Calu3 (cell line): ENCODE data around the gene RIMS3. TPM values are rescaled to one million over a fixed set of nuclear protein-coding genes. Genes with fewer than 3 reads are reported as not detected.
"Not testable (repeated sequence)": the region's sequence is repeated elsewhere in the genome, so short reads cannot be mapped to it uniquely, and the experiment has no call there.

ENCODE experiments used
- BruUV-seq: library from RNA; stranded (reverse); fragments of 400-500 nt; replicated peaks from 2 replicates; lab custom pipeline; 2021; lab: Mats Ljungman, UMichigan
- CTCF ChIA-PET: fragments of 300-600 bp; sonication (Branson Sonifier 250); formaldehyde crosslinking; loops from one replicate; lab custom pipeline; 2022; ENCODE audit warnings: antibody characterized with exemption; lab: Charles Lee
- DNase-seq: peaks from one replicate; pipeline ENCODE4 v3.0.0; 2022
- H3K27ac Mint-ChIP-seq: one replicate; pipeline ENCODE4 v1.8.0; 2022; ENCODE audit warnings: mixed read lengths; ENCODE audit not compliant: unreplicated experiment
- H3K27me3 Mint-ChIP-seq: one replicate; pipeline ENCODE4 v1.8.0; 2022; ENCODE audit warnings: mixed read lengths; ENCODE audit not compliant: unreplicated experiment
- H3K36me3 Mint-ChIP-seq: one replicate; pipeline ENCODE4 v1.8.0; 2022; ENCODE audit warnings: mild to moderate bottlenecking, moderate library complexity, mixed read lengths; ENCODE audit not compliant: insufficient read depth, unreplicated experiment
- H3K4me1 Mint-ChIP-seq: one replicate; pipeline ENCODE4 v1.8.0; 2022; ENCODE audit warnings: mild to moderate bottlenecking, low read depth, mixed read lengths; ENCODE audit not compliant: unreplicated experiment
- H3K4me3 Mint-ChIP-seq: one replicate; pipeline ENCODE4 v1.8.0; 2022; ENCODE audit warnings: mild to moderate bottlenecking, low read depth, moderate library complexity, mixed read lengths; ENCODE audit not compliant: unreplicated experiment
- H3K9me3 Mint-ChIP-seq: one replicate; pipeline ENCODE4 v1.8.0; 2022; ENCODE audit warnings: low read depth, mixed read lengths; ENCODE audit not compliant: unreplicated experiment
- CTCF ChIP-seq: fragments of 200-600 bp; IDR thresholded peaks from one replicate; pipeline ENCODE4 v1.8.0; 2022; ENCODE audit warnings: antibody characterized with exemption; ENCODE audit not compliant: unreplicated experiment
- intact Hi-C: fragments of 100-400 bp; cut with micrococcal nuclease; formaldehyde crosslinking; loops from one replicate; pipeline ENCODE4 v1.10.0; 2022; ENCODE audit not compliant: unreplicated experiment
- total RNA-seq: library from RNA; stranded (reverse); gene quantifications from 2 replicates; pipeline ENCODE4 v1.2.3, GENCODE V29; 2022

RIMS3 gene
- total RNA-seq, 1 experiment from 2014 or later: 1.3 TPM

GRCh38 chr1:40630488-40631223 lies 34.8 kb downstream of the RIMS3 start:
- Mint-ChIP-seq H3K4me1 (no peaks in the 10 kb centered on the region), H3K27ac (no peak overlapping the region), H3K4me3 (no peak overlapping the region), H3K27me3 (peaks cover 13% of the 10 kb centered on the region), H3K9me3 (no peaks in the 10 kb centered on the region), H3K36me3 (no peaks in the 10 kb centered on the region)
- intact Hi-C loops: no loop called here
- no TSS peak for BruUV-seq
- DNase-seq: peak; percentile 25
- peak; percentile 29 for TF ChIP-seq CTCF
- CTCF ChIA-PET: no interaction called here

- intact Hi-C loops, DNase-seq, H3K36me3 Mint-ChIP-seq, CTCF ChIA-PET, H3K4me3 Mint-ChIP-seq, H3K9me3 Mint-ChIP-seq, H3K4me1 Mint-ChIP-seq, BruUV-seq, H3K27ac Mint-ChIP-seq: not testable (repeated sequence)
- peaks cover 21% of the 10 kb centered on the region for H3K27me3 Mint-ChIP-seq
Measured at GRCh38 chr1:40629546-40629945, 35.9 kb downstream of the RIMS3 start.

- DNase-seq: no peak
- no peak for TF ChIP-seq CTCF
- Mint-ChIP-seq H3K27me3 (peaks cover 27% of the 10 kb centered on the region), H3K4me1 (no peaks in the 10 kb centered on the region), H3K4me3 (no peak overlapping the region), H3K27ac (no peak overlapping the region), H3K36me3 (no peaks in the 10 kb centered on the region), H3K9me3 (no peaks in the 10 kb centered on the region)
- BruUV-seq: no TSS peak
- intact Hi-C loops: no loop called here
- CTCF ChIA-PET: no interaction called here
Measured at GRCh38 chr1:40628903-40629292, 36.6 kb downstream of the RIMS3 start.

GRCh38 chr1:40627987-40628902 lies 37.2 kb downstream of the RIMS3 start:
- BruUV-seq: no TSS peak
- no peaks in the 10 kb centered on the region for H3K4me1 Mint-ChIP-seq
- peaks cover 34% of the 10 kb centered on the region for H3K27me3 Mint-ChIP-seq
- no peak overlapping the region for H3K4me3 Mint-ChIP-seq
- DNase-seq: no peak
- CTCF ChIA-PET: no interaction called here
- H3K36me3 Mint-ChIP-seq: no peaks in the 10 kb centered on the region
- intact Hi-C loops: no loop called here
- H3K27ac Mint-ChIP-seq: no peak overlapping the region
- H3K9me3 Mint-ChIP-seq: no peaks in the 10 kb centered on the region
- no peak for TF ChIP-seq CTCF
